ENCODE data around the gene GREB1.

GRCh38 chr2:11656671-11657101, 122.8 kb downstream of the GREB1 start:
- TF ChIP-seq CTCF (IDR thresholded peaks at IDR 0.05) (no peak), EZH2 (IDR thresholded peaks at IDR 0.05) (no peak)
